GM20431 (cell line): ENCODE measurements around the gene ADRA2A.

Experiments
- in situ Hi-C: fragments of 300-500 bp; cut with MseI, MboI; formaldehyde crosslinking; loops from one replicate; pipeline ENCODE4 v1.15.0; 2020; ENCODE audit warnings: low sequenced_read_pairs; ENCODE audit not compliant: unreplicated experiment

ADRA2A gene

GRCh38 chr10:111076682-111077478, at the start of gene ADRA2A:
ADRA2A (plus strand) TSS chr10:111077029; CDS start chr10:111077997, 968 bp downstream.
- in situ Hi-C loops = no loop called here

- in situ Hi-C loops = no loop called here
These were observed 46.6 kb upstream of the ADRA2A start for GRCh38 chr10:111030042-111030750.

GRCh38 chr10:111034598-111035310, 42.1 kb upstream of the ADRA2A start:
- in situ Hi-C loops = no loop called here

- in situ Hi-C loops = no loop called here
These were observed 41.3 kb upstream of the ADRA2A start for GRCh38 chr10:111035542-111035941.

- in situ Hi-C loops = no loop called here
These were observed 39.0 kb upstream of the ADRA2A start for GRCh38 chr10:111037858-111038257.

GRCh38 chr10:111039522-111039921, 37.3 kb upstream of the ADRA2A start:
- in situ Hi-C loops = no loop called here

- in situ Hi-C loops = no loop called here
These were observed 19.8 kb upstream of the ADRA2A start for GRCh38 chr10:111057006-111057405.

- in situ Hi-C loops = no loop called here
These were observed 13.4 kb upstream of the ADRA2A start for GRCh38 chr10:111063471-111063870.

- in situ Hi-C loops = no loop called here
These were observed 4.6 kb upstream of the ADRA2A start for GRCh38 chr10:111072232-111072631.

GRCh38 chr10:111075577-111076185, 1.1 kb upstream of the ADRA2A start:
- in situ Hi-C loops = no loop called here

GRCh38 chr10:111076191-111076681, 593 bp upstream of the ADRA2A start:
- in situ Hi-C loops = no loop called here

- in situ Hi-C loops = no loop called here
These were observed 603 bp downstream of the ADRA2A start for GRCh38 chr10:111077479-111077784.

- in situ Hi-C loops = no loop called here
These were observed 1.1 kb downstream of the ADRA2A start for GRCh38 chr10:111077785-111078504.

- in situ Hi-C loops = no loop called here
These were observed 1.8 kb downstream of the ADRA2A start for GRCh38 chr10:111078505-111079185.

GRCh38 chr10:111079241-111079760, 2.5 kb downstream of the ADRA2A start:
- in situ Hi-C loops = no loop called here

- in situ Hi-C loops = no loop called here
These were observed 3.0 kb downstream of the ADRA2A start for GRCh38 chr10:111079781-111080180.

GRCh38 chr10:111080224-111080623, 3.4 kb downstream of the ADRA2A start:
- in situ Hi-C loops = no loop called here

GRCh38 chr10:111081595-111081994, 4.8 kb downstream of the ADRA2A start:
- in situ Hi-C loops = no loop called here
